ENCODE measurements around the gene ZC2HC1C. TPM values are rescaled to one million over a fixed set of nuclear protein-coding genes. Genes with fewer than 3 reads are reported as not detected.

ZC2HC1C gene
- total and polyA plus RNA-seq, 2 donors (not counting 1 experiment from before 2014, with no cell fraction given): 0.90 to 1.8 TPM

DNA sequence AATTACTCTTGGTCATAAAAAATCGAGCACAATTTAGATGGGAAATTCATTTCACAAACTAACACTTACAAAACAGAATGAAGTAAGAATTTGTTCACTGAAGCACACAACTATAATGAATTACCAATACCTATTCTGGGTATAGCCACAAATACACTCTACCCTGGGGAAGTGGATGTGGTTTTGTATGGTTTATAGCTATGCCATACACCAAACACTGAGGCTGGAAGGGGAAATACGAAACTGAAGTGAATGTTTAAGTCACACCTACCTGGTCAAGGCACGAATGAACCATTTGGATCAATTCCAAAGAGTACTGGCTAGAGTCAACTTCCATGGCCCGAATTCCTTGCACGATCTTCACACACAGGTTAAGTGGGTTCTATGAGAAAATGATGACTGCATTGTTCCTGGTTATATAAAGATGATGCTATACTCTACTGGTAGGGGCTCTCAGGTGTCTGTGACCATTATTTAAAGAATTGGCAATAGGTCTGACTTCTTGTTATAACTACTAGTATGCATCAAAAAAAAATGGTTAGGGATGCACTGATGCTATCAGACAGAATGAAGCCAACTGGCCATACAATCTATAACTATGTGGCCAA is 44.6 kb downstream of the ZC2HC1C start:
- H3K9me3 ChIP-seq (ENCODE audit: control insufficient read depth, insufficient read depth, low read depth, low read length): no peaks in the 10 kb centered on the region
- H3K36me3 ChIP-seq (ENCODE audit: control insufficient read depth, insufficient read depth, low read length): peaks cover 9% of the 10 kb centered on the region
- H3K4me1 ChIP-seq (ENCODE audit: control insufficient read depth, extremely low read depth, insufficient read depth, low read length): no peaks in the 10 kb centered on the region
- no peak overlapping the region for H3K9ac ChIP-seq (ENCODE audit: insufficient read depth, low read length)
- no peak overlapping the region for H3K4me2 ChIP-seq (ENCODE audit: extremely low read depth, insufficient read depth, low read length)
- DNase-seq (ENCODE audit: low read depth in 2 of 2): no peak
- TF ChIP-seq, protein P1, sequence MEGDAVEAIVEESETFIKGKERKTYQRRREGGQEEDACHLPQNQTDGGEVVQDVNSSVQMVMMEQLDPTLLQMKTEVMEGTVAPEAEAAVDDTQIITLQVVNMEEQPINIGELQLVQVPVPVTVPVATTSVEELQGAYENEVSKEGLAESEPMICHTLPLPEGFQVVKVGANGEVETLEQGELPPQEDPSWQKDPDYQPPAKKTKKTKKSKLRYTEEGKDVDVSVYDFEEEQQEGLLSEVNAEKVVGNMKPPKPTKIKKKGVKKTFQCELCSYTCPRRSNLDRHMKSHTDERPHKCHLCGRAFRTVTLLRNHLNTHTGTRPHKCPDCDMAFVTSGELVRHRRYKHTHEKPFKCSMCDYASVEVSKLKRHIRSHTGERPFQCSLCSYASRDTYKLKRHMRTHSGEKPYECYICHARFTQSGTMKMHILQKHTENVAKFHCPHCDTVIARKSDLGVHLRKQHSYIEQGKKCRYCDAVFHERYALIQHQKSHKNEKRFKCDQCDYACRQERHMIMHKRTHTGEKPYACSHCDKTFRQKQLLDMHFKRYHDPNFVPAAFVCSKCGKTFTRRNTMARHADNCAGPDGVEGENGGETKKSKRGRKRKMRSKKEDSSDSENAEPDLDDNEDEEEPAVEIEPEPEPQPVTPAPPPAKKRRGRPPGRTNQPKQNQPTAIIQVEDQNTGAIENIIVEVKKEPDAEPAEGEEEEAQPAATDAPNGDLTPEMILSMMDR (conservative IDR thresholded peaks at IDR 0.05 in 1 of 2, IDR thresholded peaks at IDR 0.05 in 1 of 2; ENCODE audit: low read depth in 1 of 2, low read length in 2 of 2): no peak
- no peak for TF ChIP-seq EZH2 (IDR thresholded peaks at IDR 0.05; ENCODE audit: low read length, missing control alignments)
- H3K4me3 ChIP-seq (replicated peaks in 1 of 4; ENCODE audit: control extremely low read depth in 1 of 4, insufficient read depth in 1 of 4, low read depth in 3 of 4, low read length in 4 of 4): no peak overlapping the region
- no peak overlapping the region for H3K27ac ChIP-seq (ENCODE audit: insufficient read depth, low read length)
- H3K27me3 ChIP-seq (ENCODE audit: control insufficient read depth, insufficient read depth, low read length): no peaks in the 10 kb centered on the region
- H2AFZ ChIP-seq (ENCODE audit: low read length): no peak overlapping the region
- no peaks in the 10 kb centered on the region for H3K79me2 ChIP-seq (ENCODE audit: control insufficient read depth, insufficient read depth, low read length)
- H4K20me1 ChIP-seq (ENCODE audit: control insufficient read depth, extremely low read depth, insufficient read depth, low read length): no peaks in the 10 kb centered on the region

GRCh38 chr14:75119056-75119455 is 49.6 kb downstream of the ZC2HC1C start:
- H3K4me2 ChIP-seq (ENCODE audit: extremely low read depth, insufficient read depth, low read length): no peak overlapping the region
- no peaks in the 10 kb centered on the region for H3K9me3 ChIP-seq (ENCODE audit: control insufficient read depth, insufficient read depth, low read depth, low read length)
- no peak overlapping the region for H3K27ac ChIP-seq (ENCODE audit: insufficient read depth, low read length)
- H3K79me2 ChIP-seq (ENCODE audit: control insufficient read depth, insufficient read depth, low read length): no peaks in the 10 kb centered on the region
- H3K4me3 ChIP-seq (replicated peaks in 1 of 4; ENCODE audit: control extremely low read depth in 1 of 4, insufficient read depth in 1 of 4, low read depth in 3 of 4, low read length in 4 of 4): no peak overlapping the region
- peak; percentile 24 to 33 for DNase-seq (ENCODE audit: low read depth in 2 of 2)
- H3K4me1 ChIP-seq (ENCODE audit: control insufficient read depth, extremely low read depth, insufficient read depth, low read length): no peaks in the 10 kb centered on the region
- H3K27me3 ChIP-seq (ENCODE audit: control insufficient read depth, insufficient read depth, low read length): no peaks in the 10 kb centered on the region
- H2AFZ ChIP-seq (ENCODE audit: low read length): no peak overlapping the region
- H4K20me1 ChIP-seq (ENCODE audit: control insufficient read depth, extremely low read depth, insufficient read depth, low read length): no peaks in the 10 kb centered on the region
- H3K36me3 ChIP-seq (ENCODE audit: control insufficient read depth, insufficient read depth, low read length): peaks cover 5% of the 10 kb centered on the region
- H3K9ac ChIP-seq (ENCODE audit: insufficient read depth, low read length): no peak overlapping the region
- TF ChIP-seq, protein P1 (conservative IDR thresholded peaks at IDR 0.05 in 1 of 2, IDR thresholded peaks at IDR 0.05 in 1 of 2; ENCODE audit: low read depth in 1 of 2, low read length in 2 of 2): no peak
- TF ChIP-seq EZH2 (IDR thresholded peaks at IDR 0.05; ENCODE audit: low read length, missing control alignments): no peak

GRCh38 chr14:75120541-75121291 is 51.3 kb downstream of the ZC2HC1C start:
- no peak for DNase-seq (ENCODE audit: low read depth in 2 of 2)
- Histone ChIP-seq H3K36me3 (ENCODE audit: control insufficient read depth, insufficient read depth, low read length) (peaks cover 2% of the 10 kb centered on the region), H4K20me1 (ENCODE audit: control insufficient read depth, extremely low read depth, insufficient read depth, low read length) (no peaks in the 10 kb centered on the region), H3K27me3 (ENCODE audit: control insufficient read depth, insufficient read depth, low read length) (no peaks in the 10 kb centered on the region), H3K9ac (ENCODE audit: insufficient read depth, low read length) (no peak overlapping the region), H3K27ac (ENCODE audit: insufficient read depth, low read length) (no peak overlapping the region), H3K4me2 (ENCODE audit: extremely low read depth, insufficient read depth, low read length) (no peak overlapping the region), H2AFZ (ENCODE audit: low read length) (no peak overlapping the region), H3K4me3 (replicated peaks in 1 of 4; ENCODE audit: control extremely low read depth in 1 of 4, insufficient read depth in 1 of 4, low read depth in 3 of 4, low read length in 4 of 4) (no peak overlapping the region), H3K79me2 (ENCODE audit: control insufficient read depth, insufficient read depth, low read length) (peaks cover 3% of the 10 kb centered on the region), H3K9me3 (ENCODE audit: control insufficient read depth, insufficient read depth, low read depth, low read length) (no peaks in the 10 kb centered on the region), H3K4me1 (ENCODE audit: control insufficient read depth, extremely low read depth, insufficient read depth, low read length) (peaks cover 3% of the 10 kb centered on the region)
- TF ChIP-seq EZH2 (IDR thresholded peaks at IDR 0.05; ENCODE audit: low read length, missing control alignments): no peak
- TF ChIP-seq, protein P1 (conservative IDR thresholded peaks at IDR 0.05 in 1 of 2, IDR thresholded peaks at IDR 0.05 in 1 of 2; ENCODE audit: low read depth in 1 of 2, low read length in 2 of 2): no peak
